Measurements from ENCODE around the gene GALNT13.

GALNT13 gene

GRCh38 chr2:153871231-153872221 lies at the start of gene GALNT13:
Gene GALNT13, plus strand, starts transcription at chr2:153871922.
- no peak for DNase-seq

GRCh38 chr2:153823880-153824279 lies 47.8 kb upstream of the GALNT13 start:
- no peak for DNase-seq

- DNase-seq, result no peak
Measured at GRCh38 chr2:153828335-153828734, 43.4 kb upstream of the GALNT13 start.

- DNase-seq, result no peak
Measured at GRCh38 chr2:153834662-153835061, 37.1 kb upstream of the GALNT13 start.

GRCh38 chr2:153858250-153858649 lies 13.5 kb upstream of the GALNT13 start:
- no peak for DNase-seq

- no peak for DNase-seq
Measured at GRCh38 chr2:153864022-153864421, 7.7 kb upstream of the GALNT13 start.

GRCh38 chr2:153866595-153866994 lies 5.1 kb upstream of the GALNT13 start:
- no peak for DNase-seq

- DNase-seq, result no peak
Measured at GRCh38 chr2:153870308-153870707, 1.4 kb upstream of the GALNT13 start.

- no peak for DNase-seq
Measured at GRCh38 chr2:153872311-153873051, 759 bp downstream of the GALNT13 start.

GRCh38 chr2:153873052-153874048 lies 1.6 kb downstream of the GALNT13 start:
- no peak for DNase-seq

- DNase-seq, result no peak
Measured at GRCh38 chr2:153875801-153876466, 4.2 kb downstream of the GALNT13 start.

- no peak for DNase-seq
Measured at GRCh38 chr2:153880926-153881325, 9.2 kb downstream of the GALNT13 start.

GRCh38 chr2:153886833-153887232 lies 15.1 kb downstream of the GALNT13 start:
- no peak for DNase-seq

- DNase-seq, result no peak
Measured at GRCh38 chr2:153890576-153890975, 18.9 kb downstream of the GALNT13 start.

GRCh38 chr2:153891051-153891450 lies 19.3 kb downstream of the GALNT13 start:
- DNase-seq, result no peak

GRCh38 chr2:153912798-153913396 lies 41.2 kb downstream of the GALNT13 start:
- no peak for DNase-seq

- DNase-seq, result no peak
Measured at GRCh38 chr2:153917570-153917969, 45.8 kb downstream of the GALNT13 start.

GRCh38 chr2:153935511-153935910 lies 63.8 kb downstream of the GALNT13 start:
- no peak for DNase-seq

GRCh38 chr2:153939124-153939796 lies 67.5 kb downstream of the GALNT13 start:
- no peak for DNase-seq

- no peak for DNase-seq
Measured at GRCh38 chr2:153940511-153940910, 68.8 kb downstream of the GALNT13 start.

- no peak for DNase-seq
Measured at GRCh38 chr2:153944800-153945199, 73.1 kb downstream of the GALNT13 start.
